Cortex of kidney (tissue), 1 donor: Measurements from ENCODE around the gene ACTG2.
"Not testable (repeated sequence)": the region's sequence is repeated elsewhere in the genome, so short reads cannot be mapped to it uniquely, and the experiment has no call there.

Experiments used
- DNase-seq: peaks from one replicate; lab custom pipeline; 2025; lab: John Stamatoyannopoulos, UW

ACTG2 gene

GRCh38 chr2:73937103-73937885 is 44.5 kb downstream of the ACTG2 start:
- no peak for DNase-seq

- no peak for DNase-seq
Observed at GRCh38 chr2:73937899-73938298, 45.1 kb downstream of the ACTG2 start.

DNA sequence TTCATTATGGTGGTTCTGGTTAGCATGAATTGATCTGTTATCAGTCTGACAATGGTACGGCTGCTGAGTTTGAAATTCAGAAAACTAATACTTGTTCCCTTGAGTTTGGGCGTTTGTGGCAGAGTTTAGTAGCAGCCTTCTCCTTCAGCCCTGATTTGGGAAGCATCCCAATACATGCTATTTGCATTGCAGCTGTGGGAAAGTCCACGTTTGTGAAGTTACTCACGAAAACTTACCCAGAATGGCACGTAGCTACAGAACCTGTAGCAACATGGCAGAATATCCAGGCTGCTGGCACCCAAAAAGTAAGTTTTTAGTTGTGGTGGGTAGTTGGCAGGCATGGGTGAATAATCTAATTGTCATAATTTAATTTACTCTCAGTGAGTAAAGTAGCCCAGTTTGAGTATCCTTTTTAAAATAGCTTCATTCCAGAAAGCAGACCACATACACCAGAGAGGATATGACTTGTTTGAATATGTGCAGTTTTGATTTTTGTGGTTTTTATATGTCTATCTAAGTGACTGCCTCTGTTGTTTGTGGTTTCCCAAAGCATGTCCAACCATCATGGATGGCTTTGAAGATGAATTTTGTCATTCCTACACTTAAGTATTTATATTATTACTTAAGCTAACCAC is 46.0 kb downstream of the ACTG2 start:
- DNase-seq: no peak

- DNase-seq: no peak
Observed at GRCh38 chr2:73939419-73939818, 46.6 kb downstream of the ACTG2 start.

- not testable (repeated sequence) for DNase-seq
Observed at GRCh38 chr2:73940066-73940465, 47.3 kb downstream of the ACTG2 start.

DNA sequence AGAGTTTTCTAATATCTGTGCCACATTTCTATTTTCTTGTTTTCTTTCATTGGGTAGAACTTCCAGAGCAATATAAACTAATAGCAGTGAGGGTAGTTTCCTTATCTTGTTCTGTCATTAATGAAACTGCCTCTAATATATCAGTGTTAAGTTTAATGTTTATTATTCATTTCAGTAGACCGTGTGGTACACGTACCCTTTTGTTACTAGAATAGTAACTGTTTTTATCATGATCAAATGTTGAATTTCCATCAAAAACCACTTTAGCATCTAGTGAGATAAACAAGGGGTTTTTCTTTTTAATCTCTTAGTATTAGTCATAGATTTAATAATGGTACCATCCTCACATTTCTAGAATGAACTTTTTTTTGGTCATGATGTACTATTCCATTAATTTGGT is 49.9 kb downstream of the ACTG2 start:
- DNase-seq: no peak

DNA sequence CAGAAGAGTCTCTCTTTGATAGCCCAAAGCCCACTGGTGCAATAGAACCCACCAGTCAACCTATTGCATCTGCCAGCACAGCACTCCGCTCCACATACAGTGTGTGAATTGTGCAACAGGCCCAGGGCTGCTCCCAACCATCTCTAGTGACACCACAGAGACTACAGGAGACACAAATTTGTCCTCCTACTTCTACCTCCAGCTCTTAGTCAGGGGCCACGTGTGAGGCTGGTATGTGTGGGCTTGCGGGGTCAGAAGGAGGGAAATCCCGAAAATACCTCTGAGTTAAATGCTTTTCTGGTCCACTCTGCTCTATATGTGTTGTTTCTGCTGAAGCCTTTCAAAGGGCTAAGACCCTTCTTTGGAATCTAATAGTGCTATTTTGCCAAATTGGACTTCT is 51.9 kb downstream of the ACTG2 start:
- DNase-seq: no peak

DNA sequence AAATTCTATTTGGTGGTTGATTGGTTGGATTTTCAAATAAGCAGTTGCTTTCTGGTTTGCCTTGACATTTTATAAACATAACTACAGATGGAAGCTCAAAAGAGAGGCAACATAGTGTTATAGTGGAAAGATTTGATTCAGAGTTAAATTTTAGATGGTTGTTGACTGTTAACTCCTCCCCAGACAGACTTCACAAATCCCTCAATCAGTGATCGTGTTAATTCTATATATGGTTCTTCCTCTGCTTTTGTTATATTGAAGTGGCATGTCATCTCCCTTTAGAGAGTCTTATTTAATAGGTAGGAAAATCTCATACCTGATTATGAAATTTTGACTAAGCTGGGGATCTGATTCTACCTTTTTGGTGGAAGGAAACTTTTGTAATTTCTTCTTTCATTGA is 53.4 kb downstream of the ACTG2 start:
- no peak for DNase-seq

DNA sequence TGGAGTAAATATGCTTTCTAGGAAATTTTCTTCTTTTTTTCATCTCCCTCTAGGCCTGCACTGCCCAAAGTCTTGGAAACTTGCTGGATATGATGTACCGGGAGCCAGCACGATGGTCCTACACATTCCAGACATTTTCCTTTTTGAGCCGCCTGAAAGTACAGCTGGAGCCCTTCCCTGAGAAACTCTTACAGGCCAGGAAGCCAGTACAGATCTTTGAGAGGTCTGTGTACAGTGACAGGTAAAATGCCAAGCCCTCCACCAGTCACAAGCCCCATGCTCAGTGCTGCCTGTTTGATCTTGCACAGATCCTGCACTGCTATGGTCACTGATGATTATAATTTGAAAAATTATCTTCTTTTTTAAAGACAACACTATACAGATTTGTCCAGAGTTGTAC is 53.9 kb downstream of the ACTG2 start:
- no peak for DNase-seq

GRCh38 chr2:73947412-73948018 is 54.7 kb downstream of the ACTG2 start:
- no peak for DNase-seq

- DNase-seq: no peak
Observed at GRCh38 chr2:73949802-73950201, 57.0 kb downstream of the ACTG2 start.

- DNase-seq: no peak
Observed at GRCh38 chr2:73952499-73953446, 60.0 kb downstream of the ACTG2 start.

DNA sequence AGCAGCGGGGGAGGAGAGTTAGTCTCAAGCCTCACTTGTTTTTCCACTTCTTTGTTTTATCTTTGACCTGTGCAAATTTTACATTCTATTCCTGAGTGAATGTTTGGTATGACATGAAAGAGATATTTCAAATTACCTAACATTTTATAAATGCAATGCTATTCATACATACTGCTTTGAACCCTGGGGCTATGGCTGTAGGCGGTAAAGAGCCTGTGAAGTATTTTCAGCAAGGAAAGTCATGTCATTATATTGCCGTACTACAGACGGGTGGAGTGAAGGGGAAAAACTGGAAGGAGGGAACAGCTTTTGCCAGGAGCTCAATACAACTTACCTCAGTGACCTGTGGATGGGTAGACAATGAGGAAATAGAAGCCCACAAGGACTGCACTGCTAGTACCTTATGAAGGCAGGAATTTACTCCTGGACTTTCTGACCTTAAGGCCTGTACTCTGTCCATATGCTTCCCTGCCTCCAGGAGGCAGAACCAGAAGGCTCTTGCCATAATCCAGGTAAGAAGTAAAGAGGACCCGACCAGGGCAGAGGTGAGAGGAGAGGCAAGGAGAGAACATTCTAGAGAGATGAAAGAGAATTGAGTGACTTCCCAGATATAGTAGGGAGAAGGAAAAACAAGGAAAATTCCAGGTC is 63.5 kb downstream of the ACTG2 start:
- no peak for DNase-seq

DNA sequence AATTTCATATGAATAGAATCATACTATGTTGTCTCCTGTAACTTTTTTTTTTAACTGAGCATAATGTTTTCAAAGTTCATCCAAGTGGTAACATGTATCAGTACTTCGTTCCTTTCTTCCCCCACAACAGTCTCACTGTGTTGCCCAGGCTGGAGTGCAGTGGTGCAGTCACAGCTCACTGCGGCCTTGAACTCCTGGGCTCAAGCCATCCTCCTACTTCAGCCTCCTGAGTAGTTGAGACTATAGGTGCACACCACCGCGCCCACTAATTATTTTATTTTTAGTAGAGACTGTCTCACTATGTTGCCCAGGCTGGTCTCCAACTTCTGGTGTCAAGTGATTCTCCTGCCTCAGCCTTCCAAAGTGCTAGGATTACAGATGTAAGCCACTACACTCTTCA is 68.5 kb downstream of the ACTG2 start:
- no peak for DNase-seq

DNA sequence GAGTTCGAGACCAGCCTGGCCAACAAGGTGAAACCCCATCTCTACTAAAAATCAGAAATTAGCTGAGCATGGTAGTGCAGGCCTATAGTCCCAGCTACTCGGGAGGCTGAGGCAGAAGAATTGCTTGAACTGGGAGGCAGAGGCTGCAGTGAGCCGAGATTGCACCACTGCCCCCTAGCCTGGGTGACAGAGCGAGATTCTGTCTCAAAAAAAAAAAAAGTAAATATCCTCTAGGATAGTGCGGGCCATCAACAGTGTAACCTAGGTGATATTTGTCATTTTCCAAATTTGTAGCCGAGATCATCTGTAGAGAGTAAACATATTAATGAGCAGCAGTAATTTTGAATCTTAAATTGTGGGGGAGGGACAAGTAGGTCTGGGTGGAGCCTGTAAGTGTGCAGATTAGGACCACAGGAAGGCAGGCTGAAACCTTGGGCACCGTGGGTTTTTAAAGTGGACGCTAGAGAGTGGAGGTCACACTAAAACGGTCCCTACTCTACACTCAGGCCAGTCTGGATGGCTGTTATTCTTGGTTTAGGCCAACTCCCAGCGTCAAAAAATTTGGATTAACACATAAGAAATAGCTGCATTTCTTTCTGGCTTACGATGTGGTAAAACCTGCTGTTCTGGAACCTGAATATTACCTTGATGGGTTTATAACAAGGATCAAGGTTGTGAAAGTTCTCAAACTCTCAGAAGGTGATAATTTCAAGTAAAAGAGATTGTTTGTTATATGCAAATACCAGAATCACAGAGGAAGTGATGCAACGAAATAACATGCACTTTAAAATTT is 69.2 kb downstream of the ACTG2 start:
- DNase-seq: no peak

GRCh38 chr2:73962798-73963197 is 70.0 kb downstream of the ACTG2 start:
- DNase-seq: no peak

GRCh38 chr2:73963385-73964120 is 70.7 kb downstream of the ACTG2 start:
- DNase-seq: no peak

- no peak for DNase-seq
Observed at GRCh38 chr2:73964223-73964622, 71.4 kb downstream of the ACTG2 start.

DNA sequence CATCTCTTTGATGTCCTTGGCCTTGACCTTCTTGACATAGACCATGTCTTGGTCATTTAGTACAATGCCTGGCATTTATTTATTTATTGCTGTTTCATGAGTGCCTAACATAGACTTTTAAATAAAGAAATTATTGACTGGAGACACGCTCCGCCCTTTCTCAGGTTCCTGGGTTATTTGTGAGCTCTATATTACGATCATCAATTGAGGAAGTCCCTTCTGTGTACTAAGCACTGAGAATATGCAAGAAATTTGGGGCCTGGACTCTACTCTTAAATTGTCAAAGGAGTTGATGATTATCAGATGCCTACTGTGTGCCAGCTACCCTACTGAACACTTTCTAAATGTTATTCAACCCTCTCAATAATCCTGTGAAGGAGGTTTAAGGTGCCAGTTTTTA is 72.2 kb downstream of the ACTG2 start:
- DNase-seq: no peak

DNA sequence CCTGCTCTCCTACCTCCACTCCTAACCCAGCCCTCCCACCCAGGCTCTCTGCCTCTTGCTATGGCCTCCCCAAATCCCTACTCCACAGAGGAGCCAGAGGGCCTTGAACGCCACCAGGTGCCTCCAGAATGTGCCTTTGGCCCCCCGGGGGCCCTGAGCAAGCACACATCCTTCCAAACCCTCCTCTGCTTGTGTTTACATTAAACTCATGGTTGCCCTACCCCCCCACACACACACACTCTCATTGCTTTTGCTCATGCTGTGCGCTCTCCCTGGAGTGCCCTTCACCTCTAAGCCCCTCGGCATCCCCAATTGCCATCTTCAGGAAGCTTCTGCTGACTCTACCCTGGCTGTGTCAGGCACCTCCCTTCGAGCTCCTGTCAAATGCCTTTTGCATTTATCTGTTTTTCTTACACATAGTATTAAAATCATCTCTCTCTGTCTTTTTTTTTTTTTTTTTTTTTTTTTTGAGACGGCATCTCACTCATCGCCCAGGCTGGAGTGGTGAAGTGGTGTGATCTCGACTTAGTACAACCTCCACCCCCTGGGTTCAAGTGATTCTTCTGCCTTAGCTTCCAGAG is 75.6 kb downstream of the ACTG2 start:
- no peak for DNase-seq
